ENCODE results near the gene S100A16. TPM values are rescaled to one million over a fixed set of nuclear protein-coding genes. Genes with fewer than 3 reads are reported as not detected.
A peak's percentile ranks its signal among the peaks of the same experiment; 100 is the strongest.

Gene S100A16
- total RNA-seq, 1 experiment from 2014 or later = 14.6 TPM

DNA sequence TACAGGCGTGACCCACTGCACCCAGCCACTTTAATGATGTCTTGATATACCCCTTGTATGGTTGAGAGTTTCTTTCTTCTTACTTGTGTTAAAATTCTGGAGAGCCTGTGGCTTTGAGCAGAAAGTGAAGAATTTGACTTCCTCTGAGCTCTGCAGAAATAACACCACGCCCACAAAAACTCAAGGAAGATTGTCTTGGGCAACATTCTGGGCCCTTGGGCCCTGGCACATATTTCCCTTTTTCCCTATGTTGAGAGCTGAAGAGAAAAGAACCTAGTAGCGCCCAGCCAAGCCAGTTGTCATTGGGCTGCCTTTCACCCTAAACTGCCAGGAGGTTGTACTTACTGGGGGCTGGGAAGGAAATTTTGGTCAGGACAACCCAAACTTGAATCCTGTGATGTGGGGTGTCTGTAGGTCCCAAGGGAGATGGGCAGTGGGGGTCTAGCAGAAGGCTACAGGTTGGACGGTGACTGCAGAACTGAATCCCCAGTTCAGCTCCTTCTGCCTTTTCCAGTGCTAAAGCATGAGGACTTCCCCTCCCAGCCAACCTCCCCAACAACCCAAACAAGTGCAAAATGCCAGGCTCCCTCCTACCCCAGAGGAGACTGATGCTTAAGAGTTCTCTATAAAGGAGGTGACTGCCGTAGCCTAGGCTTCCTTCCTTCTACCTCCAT, 33.9 kb upstream of the S100A16 start:
- no peak for TF ChIP-seq ESRRA (CRISPR knock-in tag; IDR thresholded peaks at IDR 0.05; ENCODE audit: borderline replicate concordance)
- TF ChIP-seq ZNF416 (CRISPR knock-in tag; IDR thresholded peaks at IDR 0.05) = no peak
- TF ChIP-seq, protein P1, sequence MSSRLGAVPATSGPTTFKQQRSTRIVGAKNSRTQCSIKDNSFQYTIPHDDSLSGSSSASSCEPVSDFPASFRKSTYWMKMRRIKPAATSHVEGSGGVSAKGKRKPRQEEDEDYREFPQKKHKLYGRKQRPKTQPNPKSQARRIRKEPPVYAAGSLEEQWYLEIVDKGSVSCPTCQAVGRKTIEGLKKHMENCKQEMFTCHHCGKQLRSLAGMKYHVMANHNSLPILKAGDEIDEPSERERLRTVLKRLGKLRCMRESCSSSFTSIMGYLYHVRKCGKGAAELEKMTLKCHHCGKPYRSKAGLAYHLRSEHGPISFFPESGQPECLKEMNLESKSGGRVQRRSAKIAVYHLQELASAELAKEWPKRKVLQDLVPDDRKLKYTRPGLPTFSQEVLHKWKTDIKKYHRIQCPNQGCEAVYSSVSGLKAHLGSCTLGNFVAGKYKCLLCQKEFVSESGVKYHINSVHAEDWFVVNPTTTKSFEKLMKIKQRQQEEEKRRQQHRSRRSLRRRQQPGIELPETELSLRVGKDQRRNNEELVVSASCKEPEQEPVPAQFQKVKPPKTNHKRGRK (CRISPR knock-in tag; IDR thresholded peaks at IDR 0.05; ENCODE audit: borderline replicate concordance) = no peak
- TF ChIP-seq, protein P2, sequence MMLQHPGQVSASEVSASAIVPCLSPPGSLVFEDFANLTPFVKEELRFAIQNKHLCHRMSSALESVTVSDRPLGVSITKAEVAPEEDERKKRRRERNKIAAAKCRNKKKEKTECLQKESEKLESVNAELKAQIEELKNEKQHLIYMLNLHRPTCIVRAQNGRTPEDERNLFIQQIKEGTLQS (CRISPR knock-in tag; conservative IDR thresholded peaks at IDR 0.05) = no peak
- TF ChIP-seq, protein P3, sequence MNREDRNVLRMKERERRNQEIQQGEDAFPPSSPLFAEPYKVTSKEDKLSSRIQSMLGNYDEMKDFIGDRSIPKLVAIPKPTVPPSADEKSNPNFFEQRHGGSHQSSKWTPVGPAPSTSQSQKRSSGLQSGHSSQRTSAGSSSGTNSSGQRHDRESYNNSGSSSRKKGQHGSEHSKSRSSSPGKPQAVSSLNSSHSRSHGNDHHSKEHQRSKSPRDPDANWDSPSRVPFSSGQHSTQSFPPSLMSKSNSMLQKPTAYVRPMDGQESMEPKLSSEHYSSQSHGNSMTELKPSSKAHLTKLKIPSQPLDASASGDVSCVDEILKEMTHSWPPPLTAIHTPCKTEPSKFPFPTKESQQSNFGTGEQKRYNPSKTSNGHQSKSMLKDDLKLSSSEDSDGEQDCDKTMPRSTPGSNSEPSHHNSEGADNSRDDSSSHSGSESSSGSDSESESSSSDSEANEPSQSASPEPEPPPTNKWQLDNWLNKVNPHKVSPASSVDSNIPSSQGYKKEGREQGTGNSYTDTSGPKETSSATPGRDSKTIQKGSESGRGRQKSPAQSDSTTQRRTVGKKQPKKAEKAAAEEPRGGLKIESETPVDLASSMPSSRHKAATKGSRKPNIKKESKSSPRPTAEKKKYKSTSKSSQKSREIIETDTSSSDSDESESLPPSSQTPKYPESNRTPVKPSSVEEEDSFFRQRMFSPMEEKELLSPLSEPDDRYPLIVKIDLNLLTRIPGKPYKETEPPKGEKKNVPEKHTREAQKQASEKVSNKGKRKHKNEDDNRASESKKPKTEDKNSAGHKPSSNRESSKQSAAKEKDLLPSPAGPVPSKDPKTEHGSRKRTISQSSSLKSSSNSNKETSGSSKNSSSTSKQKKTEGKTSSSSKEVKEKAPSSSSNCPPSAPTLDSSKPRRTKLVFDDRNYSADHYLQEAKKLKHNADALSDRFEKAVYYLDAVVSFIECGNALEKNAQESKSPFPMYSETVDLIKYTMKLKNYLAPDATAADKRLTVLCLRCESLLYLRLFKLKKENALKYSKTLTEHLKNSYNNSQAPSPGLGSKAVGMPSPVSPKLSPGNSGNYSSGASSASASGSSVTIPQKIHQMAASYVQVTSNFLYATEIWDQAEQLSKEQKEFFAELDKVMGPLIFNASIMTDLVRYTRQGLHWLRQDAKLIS (CRISPR knock-in tag; IDR thresholded peaks at IDR 0.05; ENCODE audit: borderline replicate concordance) = no peak
- no peak for TF ChIP-seq ZNF263 (CRISPR knock-in tag; IDR thresholded peaks at IDR 0.05; ENCODE audit: low read depth)
- TF ChIP-seq, protein P4, sequence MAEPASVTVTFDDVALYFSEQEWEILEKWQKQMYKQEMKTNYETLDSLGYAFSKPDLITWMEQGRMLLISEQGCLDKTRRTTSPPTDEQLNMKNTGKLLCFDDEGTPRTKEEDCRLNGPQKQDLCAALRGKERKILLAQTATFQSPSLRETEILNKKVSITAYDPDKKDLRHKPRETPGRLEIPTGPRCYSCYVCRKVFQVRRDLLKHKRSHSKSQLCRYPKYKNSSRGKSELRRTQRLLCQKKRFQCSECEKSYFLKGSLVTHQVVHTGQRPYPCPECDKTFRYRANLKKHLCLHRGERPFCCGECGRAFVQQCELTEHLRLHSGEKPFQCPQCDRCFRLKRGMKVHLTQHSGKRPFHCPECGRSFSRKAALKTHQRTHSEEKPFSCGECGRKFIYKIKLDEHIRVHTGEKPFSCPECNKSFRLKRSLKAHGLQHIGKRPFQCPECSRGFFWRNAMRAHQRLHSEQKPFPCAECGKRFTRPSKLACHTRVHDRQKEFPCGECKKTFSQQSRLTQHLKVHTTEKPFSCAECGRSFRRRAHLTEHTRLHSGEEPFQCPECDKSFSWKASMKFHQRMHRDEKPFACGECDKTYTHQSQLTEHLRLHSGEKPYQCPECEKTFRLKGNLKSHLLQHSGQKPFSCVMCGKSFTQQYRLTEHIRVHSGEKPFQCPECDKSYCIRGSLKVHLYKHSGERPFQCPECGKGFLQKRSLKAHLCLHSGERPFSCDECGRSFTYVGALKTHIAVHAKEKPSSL (CRISPR knock-in tag; conservative IDR thresholded peaks at IDR 0.05) = no peak
- TF ChIP-seq, protein P5, sequence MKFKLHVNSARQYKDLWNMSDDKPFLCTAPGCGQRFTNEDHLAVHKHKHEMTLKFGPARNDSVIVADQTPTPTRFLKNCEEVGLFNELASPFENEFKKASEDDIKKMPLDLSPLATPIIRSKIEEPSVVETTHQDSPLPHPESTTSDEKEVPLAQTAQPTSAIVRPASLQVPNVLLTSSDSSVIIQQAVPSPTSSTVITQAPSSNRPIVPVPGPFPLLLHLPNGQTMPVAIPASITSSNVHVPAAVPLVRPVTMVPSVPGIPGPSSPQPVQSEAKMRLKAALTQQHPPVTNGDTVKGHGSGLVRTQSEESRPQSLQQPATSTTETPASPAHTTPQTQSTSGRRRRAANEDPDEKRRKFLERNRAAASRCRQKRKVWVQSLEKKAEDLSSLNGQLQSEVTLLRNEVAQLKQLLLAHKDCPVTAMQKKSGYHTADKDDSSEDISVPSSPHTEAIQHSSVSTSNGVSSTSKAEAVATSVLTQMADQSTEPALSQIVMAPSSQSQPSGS (CRISPR knock-in tag; IDR thresholded peaks at IDR 0.05; ENCODE audit: borderline replicate concordance, low read depth) = no peak
- no peak for TF ChIP-seq NFE2L1 (CRISPR knock-in tag; IDR thresholded peaks at IDR 0.05)
- TF ChIP-seq MYBL2 (CRISPR knock-in tag; IDR thresholded peaks at IDR 0.05) = no peak
- TF ChIP-seq, protein P6, sequence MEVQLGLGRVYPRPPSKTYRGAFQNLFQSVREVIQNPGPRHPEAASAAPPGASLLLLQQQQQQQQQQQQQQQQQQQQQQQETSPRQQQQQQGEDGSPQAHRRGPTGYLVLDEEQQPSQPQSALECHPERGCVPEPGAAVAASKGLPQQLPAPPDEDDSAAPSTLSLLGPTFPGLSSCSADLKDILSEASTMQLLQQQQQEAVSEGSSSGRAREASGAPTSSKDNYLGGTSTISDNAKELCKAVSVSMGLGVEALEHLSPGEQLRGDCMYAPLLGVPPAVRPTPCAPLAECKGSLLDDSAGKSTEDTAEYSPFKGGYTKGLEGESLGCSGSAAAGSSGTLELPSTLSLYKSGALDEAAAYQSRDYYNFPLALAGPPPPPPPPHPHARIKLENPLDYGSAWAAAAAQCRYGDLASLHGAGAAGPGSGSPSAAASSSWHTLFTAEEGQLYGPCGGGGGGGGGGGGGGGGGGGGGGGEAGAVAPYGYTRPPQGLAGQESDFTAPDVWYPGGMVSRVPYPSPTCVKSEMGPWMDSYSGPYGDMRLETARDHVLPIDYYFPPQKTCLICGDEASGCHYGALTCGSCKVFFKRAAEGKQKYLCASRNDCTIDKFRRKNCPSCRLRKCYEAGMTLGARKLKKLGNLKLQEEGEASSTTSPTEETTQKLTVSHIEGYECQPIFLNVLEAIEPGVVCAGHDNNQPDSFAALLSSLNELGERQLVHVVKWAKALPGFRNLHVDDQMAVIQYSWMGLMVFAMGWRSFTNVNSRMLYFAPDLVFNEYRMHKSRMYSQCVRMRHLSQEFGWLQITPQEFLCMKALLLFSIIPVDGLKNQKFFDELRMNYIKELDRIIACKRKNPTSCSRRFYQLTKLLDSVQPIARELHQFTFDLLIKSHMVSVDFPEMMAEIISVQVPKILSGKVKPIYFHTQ (CRISPR knock-in tag; IDR thresholded peaks at IDR 0.05) = no peak
- TF ChIP-seq, protein P7, sequence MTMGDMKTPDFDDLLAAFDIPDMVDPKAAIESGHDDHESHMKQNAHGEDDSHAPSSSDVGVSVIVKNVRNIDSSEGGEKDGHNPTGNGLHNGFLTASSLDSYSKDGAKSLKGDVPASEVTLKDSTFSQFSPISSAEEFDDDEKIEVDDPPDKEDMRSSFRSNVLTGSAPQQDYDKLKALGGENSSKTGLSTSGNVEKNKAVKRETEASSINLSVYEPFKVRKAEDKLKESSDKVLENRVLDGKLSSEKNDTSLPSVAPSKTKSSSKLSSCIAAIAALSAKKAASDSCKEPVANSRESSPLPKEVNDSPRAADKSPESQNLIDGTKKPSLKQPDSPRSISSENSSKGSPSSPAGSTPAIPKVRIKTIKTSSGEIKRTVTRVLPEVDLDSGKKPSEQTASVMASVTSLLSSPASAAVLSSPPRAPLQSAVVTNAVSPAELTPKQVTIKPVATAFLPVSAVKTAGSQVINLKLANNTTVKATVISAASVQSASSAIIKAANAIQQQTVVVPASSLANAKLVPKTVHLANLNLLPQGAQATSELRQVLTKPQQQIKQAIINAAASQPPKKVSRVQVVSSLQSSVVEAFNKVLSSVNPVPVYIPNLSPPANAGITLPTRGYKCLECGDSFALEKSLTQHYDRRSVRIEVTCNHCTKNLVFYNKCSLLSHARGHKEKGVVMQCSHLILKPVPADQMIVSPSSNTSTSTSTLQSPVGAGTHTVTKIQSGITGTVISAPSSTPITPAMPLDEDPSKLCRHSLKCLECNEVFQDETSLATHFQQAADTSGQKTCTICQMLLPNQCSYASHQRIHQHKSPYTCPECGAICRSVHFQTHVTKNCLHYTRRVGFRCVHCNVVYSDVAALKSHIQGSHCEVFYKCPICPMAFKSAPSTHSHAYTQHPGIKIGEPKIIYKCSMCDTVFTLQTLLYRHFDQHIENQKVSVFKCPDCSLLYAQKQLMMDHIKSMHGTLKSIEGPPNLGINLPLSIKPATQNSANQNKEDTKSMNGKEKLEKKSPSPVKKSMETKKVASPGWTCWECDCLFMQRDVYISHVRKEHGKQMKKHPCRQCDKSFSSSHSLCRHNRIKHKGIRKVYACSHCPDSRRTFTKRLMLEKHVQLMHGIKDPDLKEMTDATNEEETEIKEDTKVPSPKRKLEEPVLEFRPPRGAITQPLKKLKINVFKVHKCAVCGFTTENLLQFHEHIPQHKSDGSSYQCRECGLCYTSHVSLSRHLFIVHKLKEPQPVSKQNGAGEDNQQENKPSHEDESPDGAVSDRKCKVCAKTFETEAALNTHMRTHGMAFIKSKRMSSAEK (CRISPR knock-in tag; IDR thresholded peaks at IDR 0.05; ENCODE audit: borderline replicate concordance) = no peak
- Mint-ChIP-seq H3K27ac (peak overlapping the region; percentile 94), H3K9me3 (no peaks in the 10 kb centered on the region), H3K27me3 (ENCODE audit: low read depth) (no peaks in the 10 kb centered on the region), H3K4me1 (peaks cover 8% of the 10 kb centered on the region), H3K36me3 (peaks cover 42% of the 10 kb centered on the region), H3K4me3 (no peak overlapping the region)
- ATAC-seq (no peak), DNase-seq (ENCODE audit: low spot score) (no peak)
- POLR2A ChIA-PET = interaction anchor here (1.0 to 3.4 kb wide), 2 partner anchors 13 kb away, joined by 5 to 14 read pairs; partner anchors contain the start of gene CHTOP
- CTCF ChIA-PET = interaction anchor here (0.8 to 2.2 kb wide), 6 partner anchors 13 to 293 kb away, joined by 3 to 7 read pairs (median 4); partner anchors contain the start of gene CHTOP

Data from WTC11 (cell line).